Left ventricle myocardium inferior (tissue), 1 donor: ENCODE measurements around the gene MGST3. TPM values are rescaled to one million over a fixed set of nuclear protein-coding genes. Genes with fewer than 3 reads are reported as not detected.

Experiments
- DNase-seq: peaks from one replicate; pipeline ENCODE4 v3.0.0-alpha.2; 2020
- H3K27ac ChIP-seq: fragments of 200-600 bp; replicated peaks from 2 replicates; pipeline ENCODE4 v1.8.0; 2021
- H3K27me3 ChIP-seq: fragments of 200-600 bp; 2 replicates; pipeline ENCODE4 v1.8.0; 2021; ENCODE audit warnings: low read depth
- H3K36me3 ChIP-seq: fragments of 200-600 bp; 2 replicates; pipeline ENCODE4 v1.8.0; 2021
- H3K4me1 ChIP-seq: fragments of 200-600 bp; 2 replicates; pipeline ENCODE4 v1.8.0; 2021
- H3K4me3 ChIP-seq: fragments of 200-600 bp; 2 replicates; pipeline ENCODE4 v1.8.0; 2021; ENCODE audit warnings: mild to moderate bottlenecking, moderate library complexity
- H3K9me3 ChIP-seq: fragments of 200-600 bp; replicated peaks from 2 replicates; pipeline ENCODE4 v1.8.0; 2021
- CTCF ChIP-seq: fragments of 200-600 bp; IDR thresholded peaks from 2 replicates; pipeline ENCODE4 v1.8.0; 2021; ENCODE audit warnings: antibody characterized with exemption, mild to moderate bottlenecking, borderline replicate concordance
- intact Hi-C: fragments of 100-400 bp; cut with micrococcal nuclease; formaldehyde crosslinking; loops from one replicate; pipeline ENCODE4 v1.11.0; 2022
- total RNA-seq: library from RNA; stranded (reverse); fragmentation: NEBNext Ultra II Directional; extraction: Animal tissue kit (Norgen Biotek cat#: 25700); gene quantifications from one replicate; pipeline ENCODE4 v1.2.1, GENCODE V29; 2021
- donor health status: DM: no; HTN: yes; CAD: no; lungs with severe emphysema.

The MGST3 gene
- total RNA-seq, 1 donor from 2014 or later: 718 TPM

- intact Hi-C loops: no loop called here
- peaks cover 15% of the 10 kb centered on the region for H3K4me1 ChIP-seq
- H3K4me3 ChIP-seq: no peak overlapping the region
- no peak for TF ChIP-seq CTCF
- DNase-seq: no peak
- H3K9me3 ChIP-seq: no peaks in the 10 kb centered on the region
- H3K36me3 ChIP-seq: peaks cover 76% of the 10 kb centered on the region
- no peak overlapping the region for H3K27ac ChIP-seq
- H3K27me3 ChIP-seq: no peaks in the 10 kb centered on the region
Observed at GRCh38 chr1:165662186-165662585, 31.2 kb downstream of the MGST3 start.

- intact Hi-C loops: no loop called here
- Histone ChIP-seq H3K4me1 (peaks cover 15% of the 10 kb centered on the region), H3K36me3 (peaks cover 74% of the 10 kb centered on the region), H3K4me3 (no peak overlapping the region), H3K9me3 (no peaks in the 10 kb centered on the region), H3K27me3 (no peaks in the 10 kb centered on the region), H3K27ac (no peak overlapping the region)
- no peak for TF ChIP-seq CTCF
- no peak for DNase-seq
Observed at GRCh38 chr1:165666152-165666825, 35.3 kb downstream of the MGST3 start.

- Histone ChIP-seq H3K36me3 (peaks cover 62% of the 10 kb centered on the region), H3K9me3 (no peaks in the 10 kb centered on the region), H3K27me3 (no peaks in the 10 kb centered on the region), H3K4me3 (no peak overlapping the region), H3K4me1 (peaks cover 7% of the 10 kb centered on the region), H3K27ac (no peak overlapping the region)
- intact Hi-C loops: no loop called here
- no peak for TF ChIP-seq CTCF
- DNase-seq: no peak
Observed at GRCh38 chr1:165668184-165668583, 37.1 kb downstream of the MGST3 start.

- Histone ChIP-seq H3K36me3 (peaks cover 55% of the 10 kb centered on the region), H3K27me3 (no peaks in the 10 kb centered on the region), H3K4me1 (peaks cover 1% of the 10 kb centered on the region), H3K9me3 (no peaks in the 10 kb centered on the region), H3K4me3 (no peak overlapping the region), H3K27ac (no peak overlapping the region)
- DNase-seq: no peak
- intact Hi-C loops: no loop called here
- TF ChIP-seq CTCF: no peak
Observed at GRCh38 chr1:165671526-165671925, 40.5 kb downstream of the MGST3 start.

GRCh38 chr1:165674599-165674998, 43.6 kb downstream of the MGST3 start:
- no peaks in the 10 kb centered on the region for H3K27me3 ChIP-seq

More at GRCh38 chr1:165674599-165674998, 43.6 kb downstream of the MGST3 start:
- no peak for TF ChIP-seq CTCF
- Histone ChIP-seq H3K36me3 (peaks cover 56% of the 10 kb centered on the region), H3K4me3 (no peak overlapping the region), H3K4me1 (no peaks in the 10 kb centered on the region), H3K27ac (no peak overlapping the region), H3K9me3 (no peaks in the 10 kb centered on the region)
- intact Hi-C loops: no loop called here
- no peak for DNase-seq
